BLaER1 treated with 17β-estradiol and CSF1 and Interleukin-3, amounts not matched to agents 10 nM and 100 nM (cell line): ENCODE data around the gene PAQR9.

Experiments used
- H3K27ac ChIP-seq, 11 experiments: shearing (Covaris generic); formaldehyde crosslinking; 2 replicates each; pipeline ENCODE4 v1.8.1; 2022
- H3K27me3 ChIP-seq, 11 experiments: shearing (Covaris generic); formaldehyde crosslinking; 2 replicates each; pipeline ENCODE4 v1.8.1; 2022
- H3K36me3 ChIP-seq, 11 experiments: shearing (Covaris generic); formaldehyde crosslinking; 2 replicates each; pipeline ENCODE4 v1.8.1; 2022
- H3K4me1 ChIP-seq, 10 experiments: shearing (Covaris generic); formaldehyde crosslinking; 2 replicates each; pipeline ENCODE4 v1.8.1; 2022
- H3K4me2 ChIP-seq, 11 experiments: shearing (Covaris generic); formaldehyde crosslinking; 2 replicates each; pipeline ENCODE4 v1.8.1; 2022
- H3K4me3 ChIP-seq, 10 experiments: shearing (Covaris generic); formaldehyde crosslinking; 2 replicates each; pipeline ENCODE4 v1.8.1; 2022
- H3K9ac ChIP-seq, 11 experiments: shearing (Covaris generic); formaldehyde crosslinking; 2 replicates each; pipeline ENCODE4 v1.8.1; 2022
- H3K9me3 ChIP-seq, 11 experiments: shearing (Covaris generic); formaldehyde crosslinking; replicated peaks in 1 of 11; 2 replicates each; pipeline ENCODE4 v1.8.1; 2022
- H4K20me1 ChIP-seq, 11 experiments: shearing (Covaris generic); formaldehyde crosslinking; 2 replicates each; pipeline ENCODE4 v1.8.1; 2022
- Cebpa-rat ChIP-seq, 11 experiments: shearing (Covaris generic); IDR thresholded peaks; 2 replicates each; pipeline ENCODE4 v1.8.1; 2022

Gene PAQR9

DNA sequence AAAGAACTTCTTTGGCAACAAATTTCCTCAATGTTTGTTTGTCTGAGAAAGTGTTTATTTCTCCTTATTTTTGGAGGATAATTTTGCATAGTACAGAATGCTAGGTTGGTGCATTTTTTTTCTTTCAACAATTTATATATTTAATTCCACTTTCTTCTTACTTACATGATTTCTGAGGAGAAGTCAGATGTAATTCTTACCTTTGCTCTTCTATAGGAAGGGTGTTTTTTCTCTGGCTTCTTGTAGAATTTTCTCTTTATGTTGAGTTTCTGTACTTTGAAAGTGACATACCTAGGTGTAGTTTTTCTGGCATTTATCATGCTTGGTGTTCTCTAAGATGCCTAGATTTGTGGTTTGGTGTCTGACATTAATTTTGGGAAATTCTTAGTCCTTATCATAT, 39.8 kb downstream of the PAQR9 start:
- H3K9ac ChIP-seq, result no peak overlapping the region
- H3K4me1 ChIP-seq, result no peaks in the 10 kb centered on the region
- H3K4me3 ChIP-seq, result no peak overlapping the region

DNA sequence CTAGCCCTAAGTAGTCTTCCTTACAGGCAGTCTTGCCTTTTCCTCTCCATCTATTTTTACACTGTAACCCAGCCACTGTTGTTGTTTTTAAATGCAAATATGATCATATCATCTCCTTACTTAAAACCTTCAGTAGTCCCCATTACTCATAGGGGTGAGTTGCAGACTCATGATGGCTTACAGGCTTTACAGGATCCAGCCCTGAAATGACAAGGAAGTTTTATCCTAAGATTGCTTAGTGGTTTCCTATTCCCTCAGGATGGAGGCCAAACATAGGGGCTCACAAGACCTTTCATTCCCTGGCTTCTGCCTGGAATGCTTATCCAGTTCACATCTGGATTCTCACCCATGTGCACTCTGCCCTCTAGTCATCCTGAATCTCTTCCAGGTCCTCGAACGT, 46.9 kb downstream of the PAQR9 start:
- no peak for TF ChIP-seq Cebpa-rat (IDR thresholded peaks at IDR 0.05)
- no peak overlapping the region for H3K4me2 ChIP-seq

More for the DNA sequence above, 39.8 kb downstream of the PAQR9 start:
- no peaks in the 10 kb centered on the region for H3K27me3 ChIP-seq
- no peak for TF ChIP-seq Cebpa-rat (IDR thresholded peaks at IDR 0.05)
- no peak overlapping the region for H3K4me2 ChIP-seq
- H3K9me3 ChIP-seq, result peaks cover 0 to 6% (median 0%) of the 10 kb centered on the region in 11 experiments; a peak in 4 of 22 replicates
- H4K20me1 ChIP-seq, result no peaks in the 10 kb centered on the region
- H3K36me3 ChIP-seq, result no peaks in the 10 kb centered on the region
- no peak overlapping the region for H3K27ac ChIP-seq

GRCh38 chr3:142915636-142916035, 47.8 kb downstream of the PAQR9 start:
- no peak overlapping the region for H3K9ac ChIP-seq
- no peak overlapping the region for H3K4me3 ChIP-seq
- no peak overlapping the region for H3K4me2 ChIP-seq
- H3K9me3 ChIP-seq, result no peaks in the 10 kb centered on the region
- no peaks in the 10 kb centered on the region for H4K20me1 ChIP-seq
- H3K36me3 ChIP-seq, result no peaks in the 10 kb centered on the region
- H3K27ac ChIP-seq, result no peak overlapping the region
- TF ChIP-seq Cebpa-rat (IDR thresholded peaks at IDR 0.05), result no peak
- no peaks in the 10 kb centered on the region for H3K27me3 ChIP-seq
- H3K4me1 ChIP-seq, result no peaks in the 10 kb centered on the region

More for the DNA sequence above, 46.9 kb downstream of the PAQR9 start:
- H3K9ac ChIP-seq, result no peak overlapping the region
- no peaks in the 10 kb centered on the region for H3K27me3 ChIP-seq
- no peak overlapping the region for H3K4me3 ChIP-seq
- H3K36me3 ChIP-seq, result no peaks in the 10 kb centered on the region
- H3K4me1 ChIP-seq, result no peaks in the 10 kb centered on the region
- H3K27ac ChIP-seq, result no peak overlapping the region
- no peaks in the 10 kb centered on the region for H4K20me1 ChIP-seq
- H3K9me3 ChIP-seq, result no peaks in the 10 kb centered on the region

GRCh38 chr3:142914286-142914811, 49.1 kb downstream of the PAQR9 start:
- TF ChIP-seq Cebpa-rat (IDR thresholded peaks at IDR 0.05), result no peak
- H3K4me1 ChIP-seq, result no peaks in the 10 kb centered on the region
- no peaks in the 10 kb centered on the region for H4K20me1 ChIP-seq
- no peaks in the 10 kb centered on the region for H3K36me3 ChIP-seq
- no peak overlapping the region for H3K27ac ChIP-seq
- no peaks in the 10 kb centered on the region for H3K9me3 ChIP-seq
- no peak overlapping the region for H3K9ac ChIP-seq
- no peak overlapping the region for H3K4me2 ChIP-seq
- no peaks in the 10 kb centered on the region for H3K27me3 ChIP-seq
- no peak overlapping the region for H3K4me3 ChIP-seq

DNA sequence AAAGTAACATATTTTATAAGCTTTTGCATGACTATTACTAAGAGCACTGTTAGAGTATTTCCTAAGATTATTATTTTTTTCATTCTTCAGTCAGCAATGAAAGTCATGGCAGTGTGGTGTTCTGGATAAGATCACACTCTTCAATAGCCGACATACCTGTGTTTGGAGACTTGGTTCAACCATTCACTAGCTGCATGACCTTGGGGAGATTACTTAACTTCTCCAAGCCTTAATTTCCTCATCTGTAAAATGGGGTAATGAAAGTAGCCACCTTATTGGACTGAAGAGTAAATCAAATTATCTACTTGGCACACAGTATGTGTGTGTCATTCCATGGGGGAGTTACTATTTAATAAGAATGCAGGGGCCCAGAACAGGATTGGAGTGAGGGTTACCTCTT, 50.0 kb downstream of the PAQR9 start:
- Histone ChIP-seq H3K9me3 (no peaks in the 10 kb centered on the region), H3K4me2 (no peak overlapping the region), H3K4me1 (no peaks in the 10 kb centered on the region), H3K27ac (no peak overlapping the region), H3K4me3 (no peak overlapping the region), H4K20me1 (no peaks in the 10 kb centered on the region), H3K9ac (no peak overlapping the region), H3K36me3 (no peaks in the 10 kb centered on the region), H3K27me3 (no peaks in the 10 kb centered on the region)
- TF ChIP-seq Cebpa-rat (IDR thresholded peaks at IDR 0.05), result no peak

DNA sequence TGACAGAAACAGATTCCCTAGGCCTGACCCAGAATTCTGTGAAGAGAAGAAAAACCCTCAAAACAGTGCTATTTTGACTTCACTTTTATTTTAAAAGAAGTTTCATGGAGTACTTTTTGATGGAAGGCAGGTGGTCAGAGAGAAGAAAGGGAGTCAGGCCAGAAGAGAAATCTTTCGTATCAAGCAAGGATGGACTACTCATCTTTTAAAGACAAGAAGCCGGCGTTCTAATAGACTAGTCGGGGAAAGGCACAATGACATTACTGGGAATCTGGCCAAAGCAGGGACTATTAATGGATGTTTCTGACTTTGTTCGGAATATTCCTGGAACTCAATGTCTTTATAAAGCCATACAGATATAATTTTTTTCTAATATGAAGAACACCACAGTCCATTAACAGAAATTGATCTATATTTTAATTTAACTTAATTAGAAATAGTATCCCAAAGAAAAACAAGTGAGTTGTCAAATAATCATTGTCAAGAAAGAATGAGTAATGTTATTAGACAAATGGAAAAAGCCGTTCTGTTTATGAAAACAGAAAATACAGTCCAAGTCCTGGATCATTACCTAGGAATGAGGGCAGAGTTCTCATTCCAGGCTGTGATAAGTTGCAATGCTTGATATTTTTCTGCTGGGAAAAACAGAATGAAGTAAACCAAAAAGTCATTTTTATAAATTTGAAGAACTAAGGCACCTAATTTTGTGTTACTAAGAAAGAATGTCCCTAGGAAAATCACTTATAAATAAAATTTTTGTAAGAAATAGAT, 50.9 kb downstream of the PAQR9 start:
- no peak for TF ChIP-seq Cebpa-rat (IDR thresholded peaks at IDR 0.05)
- Histone ChIP-seq H3K9ac (no peak overlapping the region), H3K4me3 (no peak overlapping the region), H3K27me3 (no peaks in the 10 kb centered on the region), H3K4me2 (no peak overlapping the region), H3K9me3 (no peaks in the 10 kb centered on the region), H3K36me3 (no peaks in the 10 kb centered on the region), H3K27ac (no peak overlapping the region), H3K4me1 (no peaks in the 10 kb centered on the region), H4K20me1 (no peaks in the 10 kb centered on the region)
